ENCODE data around the gene C3AR1. TPM values are rescaled to one million over a fixed set of nuclear protein-coding genes. Genes with fewer than 3 reads are reported as not detected.

The C3AR1 gene
- total RNA-seq, 1 donor from 2014 or later: 0.56 TPM

- Mint-ChIP-seq H3K4me1 (peaks cover 6% of the 10 kb centered on the region), H3K27ac (no peak overlapping the region), H3K36me3 (ENCODE audit: low read depth) (peaks cover 64% of the 10 kb centered on the region), H3K4me3 (no peak overlapping the region), H3K27me3 (no peaks in the 10 kb centered on the region), H3K9me3 (no peaks in the 10 kb centered on the region)
- intact Hi-C loops (cut with micrococcal nuclease): no loop called here
- DNase-seq: no peak
Measured at GRCh38 chr12:8048906-8049305, 17.3 kb downstream of the C3AR1 start.

DNA sequence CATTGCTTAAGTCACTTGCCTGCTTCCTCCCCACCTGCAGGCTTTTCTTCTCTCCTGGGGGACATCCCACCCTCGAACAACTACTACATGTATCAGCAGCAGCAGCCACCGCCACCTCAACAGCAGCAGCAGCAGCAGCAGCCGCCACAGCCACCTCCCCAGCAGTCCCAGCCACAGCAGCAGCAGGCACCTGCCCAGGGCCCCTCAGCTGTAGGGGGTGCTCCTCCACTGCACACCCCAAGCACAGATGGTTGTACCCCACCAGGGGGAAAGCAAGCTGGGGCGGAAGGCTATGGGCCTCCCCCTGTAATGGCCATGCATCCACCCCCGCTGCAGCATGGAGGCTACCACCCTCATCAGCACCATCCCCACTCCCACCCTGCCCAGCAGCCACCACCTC lies 18.3 kb downstream of the C3AR1 start:
- Mint-ChIP-seq H3K27ac (no peak overlapping the region), H3K27me3 (no peaks in the 10 kb centered on the region), H3K9me3 (no peaks in the 10 kb centered on the region), H3K4me3 (no peak overlapping the region), H3K36me3 (ENCODE audit: low read depth) (peaks cover 65% of the 10 kb centered on the region), H3K4me1 (peaks cover 6% of the 10 kb centered on the region)
- intact Hi-C loops (cut with micrococcal nuclease): no loop called here
- DNase-seq: no peak

GRCh38 chr12:8045952-8046944 lies 19.9 kb downstream of the C3AR1 start:
- Mint-ChIP-seq H3K4me3 (no peak overlapping the region), H3K4me1 (peaks cover 6% of the 10 kb centered on the region), H3K27me3 (no peaks in the 10 kb centered on the region), H3K27ac (no peak overlapping the region), H3K36me3 (ENCODE audit: low read depth) (peaks cover 64% of the 10 kb centered on the region), H3K9me3 (no peaks in the 10 kb centered on the region)
- intact Hi-C loops (cut with micrococcal nuclease): loop anchor here (1.0 kb wide), 2 partner anchors 32 to 36 kb away; partner anchors contain the start of gene NECAP1
- peak; percentile 93 for DNase-seq

- Mint-ChIP-seq H3K9me3 (no peaks in the 10 kb centered on the region), H3K4me3 (no peak overlapping the region), H3K27me3 (no peaks in the 10 kb centered on the region), H3K4me1 (peaks cover 32% of the 10 kb centered on the region), H3K36me3 (ENCODE audit: low read depth) (peaks cover 45% of the 10 kb centered on the region), H3K27ac (no peak overlapping the region)
- DNase-seq: no peak
- intact Hi-C loops (cut with micrococcal nuclease): no loop called here
Measured at GRCh38 chr12:8040791-8041190, 25.4 kb downstream of the C3AR1 start.

DNA sequence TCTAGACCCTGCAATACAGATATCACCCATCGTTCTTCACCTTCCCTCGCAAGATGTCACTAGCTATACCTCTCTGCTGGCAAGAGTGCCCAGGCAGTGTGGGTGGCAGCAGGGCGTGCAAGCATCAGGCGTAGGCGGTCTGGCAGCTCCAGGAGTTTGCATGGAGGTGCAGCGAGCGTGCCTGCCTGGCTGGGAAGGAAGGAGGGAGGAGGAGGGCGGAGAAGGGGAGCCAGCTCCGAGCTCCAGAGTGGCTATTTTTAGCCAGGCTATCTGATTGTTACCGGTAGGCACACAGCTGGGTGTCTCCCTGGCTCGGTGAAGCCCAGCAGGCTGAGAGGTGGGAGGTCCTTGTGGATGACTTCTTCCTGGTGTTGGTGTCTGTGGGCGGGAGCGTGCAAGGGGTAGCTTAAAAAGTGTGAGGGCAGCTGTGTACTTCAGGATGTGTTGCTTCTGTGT lies 27.5 kb downstream of the C3AR1 start:
- no peaks in the 10 kb centered on the region for H3K9me3 Mint-ChIP-seq
- H3K27ac Mint-ChIP-seq: peak overlapping the region; percentile 1
- intact Hi-C loops (cut with micrococcal nuclease): no loop called here
- H3K27me3 Mint-ChIP-seq: no peaks in the 10 kb centered on the region
- peak overlapping the region; percentile 43 for H3K4me3 Mint-ChIP-seq
- peaks cover 50% of the 10 kb centered on the region for H3K4me1 Mint-ChIP-seq
- DNase-seq: peak; percentile 78
- H3K36me3 Mint-ChIP-seq (ENCODE audit: low read depth): peaks cover 33% of the 10 kb centered on the region

DNA sequence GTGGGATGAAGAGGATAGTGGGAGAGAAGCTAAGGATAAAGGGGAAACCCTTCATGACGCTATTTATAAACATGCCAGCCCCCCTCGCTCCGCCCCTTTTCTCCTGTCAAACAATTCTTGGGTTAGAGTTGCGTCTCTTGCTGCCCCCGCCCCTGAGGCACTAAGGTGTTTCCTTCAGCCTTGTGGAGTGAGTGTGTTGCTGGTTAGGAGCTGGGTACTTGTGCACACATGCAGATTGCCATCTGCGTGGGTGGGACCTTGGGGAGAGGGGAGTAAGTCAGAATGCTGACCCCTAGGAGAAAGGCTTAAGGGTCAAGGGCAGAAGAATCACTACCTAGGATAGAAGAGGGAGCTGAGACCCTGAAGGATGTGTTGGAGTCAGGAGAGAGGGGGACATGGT lies 28.2 kb downstream of the C3AR1 start:
- no peak overlapping the region for H3K27ac Mint-ChIP-seq
- no peaks in the 10 kb centered on the region for H3K9me3 Mint-ChIP-seq
- H3K4me1 Mint-ChIP-seq: peaks cover 56% of the 10 kb centered on the region
- no peaks in the 10 kb centered on the region for H3K27me3 Mint-ChIP-seq
- H3K4me3 Mint-ChIP-seq: peak overlapping the region; percentile 43
- DNase-seq: no peak
- intact Hi-C loops (cut with micrococcal nuclease): no loop called here
- peaks cover 28% of the 10 kb centered on the region for H3K36me3 Mint-ChIP-seq (ENCODE audit: low read depth)

DNA sequence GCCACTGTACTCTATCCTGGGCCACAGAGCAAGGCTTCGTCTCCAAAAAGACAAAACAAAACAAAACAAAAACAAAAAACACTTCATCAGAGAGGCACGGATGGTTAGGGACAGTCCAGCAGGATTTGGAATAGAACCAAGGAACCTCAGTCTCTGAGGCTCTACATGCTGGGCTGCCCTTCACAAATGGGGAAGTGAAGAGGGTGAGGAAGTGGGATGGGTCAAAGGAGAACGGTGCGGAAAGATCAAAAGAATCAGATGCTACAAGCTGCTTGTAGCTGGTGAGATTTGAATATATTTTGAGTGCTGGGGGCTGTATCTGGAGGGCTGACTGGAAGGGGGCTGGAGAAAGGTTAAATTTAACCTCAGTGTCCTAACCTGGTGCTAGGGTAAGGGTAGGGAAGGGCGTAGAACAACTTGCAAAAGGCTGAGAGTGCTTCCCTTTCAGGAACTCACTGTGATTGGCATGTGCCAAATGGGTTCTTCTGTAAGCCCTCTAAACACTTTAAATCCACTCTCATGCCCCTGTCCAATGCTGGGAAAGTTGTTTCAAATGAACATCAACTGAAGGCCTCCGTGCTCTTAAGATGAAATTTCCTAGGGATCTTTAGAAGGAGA lies 29.0 kb downstream of the C3AR1 start:
- intact Hi-C loops (cut with micrococcal nuclease): no loop called here
- peak overlapping the region; percentile 25 for H3K4me3 Mint-ChIP-seq
- H3K36me3 Mint-ChIP-seq (ENCODE audit: low read depth): peaks cover 22% of the 10 kb centered on the region
- no peaks in the 10 kb centered on the region for H3K9me3 Mint-ChIP-seq
- no peak for DNase-seq
- H3K27ac Mint-ChIP-seq: peak overlapping the region; percentile 4
- no peaks in the 10 kb centered on the region for H3K27me3 Mint-ChIP-seq
- peaks cover 57% of the 10 kb centered on the region for H3K4me1 Mint-ChIP-seq

GRCh38 chr12:8036346-8036745 lies 29.8 kb downstream of the C3AR1 start:
- Mint-ChIP-seq H3K9me3 (no peaks in the 10 kb centered on the region), H3K4me1 (peaks cover 61% of the 10 kb centered on the region), H3K27me3 (no peaks in the 10 kb centered on the region), H3K4me3 (no peak overlapping the region), H3K36me3 (ENCODE audit: low read depth) (peaks cover 20% of the 10 kb centered on the region), H3K27ac (no peak overlapping the region)
- intact Hi-C loops (cut with micrococcal nuclease): no loop called here
- DNase-seq: no peak

DNA sequence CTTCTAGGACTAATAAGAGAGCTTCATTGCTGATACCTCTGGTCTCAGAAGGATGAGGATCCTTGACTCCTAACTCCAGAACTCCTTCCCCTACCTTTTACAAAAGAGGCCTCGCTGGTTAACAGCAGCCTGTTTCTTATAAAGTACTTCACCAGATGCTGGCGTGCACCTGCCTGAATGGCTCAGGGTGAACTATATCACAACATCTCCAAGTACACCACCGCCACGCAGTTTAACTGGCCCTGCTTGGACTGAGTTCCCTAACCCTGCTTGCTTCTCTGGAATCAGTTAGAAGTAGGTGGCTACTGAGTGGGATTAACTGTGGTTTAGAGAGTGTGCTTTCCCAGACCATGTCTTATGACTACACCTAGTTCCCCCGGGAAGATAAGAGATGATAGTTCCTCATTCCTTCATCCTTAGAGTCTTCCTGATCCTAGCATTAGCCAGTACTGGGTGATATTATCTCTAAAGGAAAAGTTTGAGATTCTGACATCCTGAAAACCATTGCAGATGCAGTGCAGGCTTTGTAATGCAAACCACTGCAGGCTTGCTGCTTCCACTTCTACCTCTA lies 30.6 kb downstream of the C3AR1 start:
- H3K27ac Mint-ChIP-seq: no peak overlapping the region
- intact Hi-C loops (cut with micrococcal nuclease): no loop called here
- peaks cover 15% of the 10 kb centered on the region for H3K36me3 Mint-ChIP-seq (ENCODE audit: low read depth)
- no peak overlapping the region for H3K4me3 Mint-ChIP-seq
- no peaks in the 10 kb centered on the region for H3K9me3 Mint-ChIP-seq
- no peak for DNase-seq
- peaks cover 61% of the 10 kb centered on the region for H3K4me1 Mint-ChIP-seq
- no peaks in the 10 kb centered on the region for H3K27me3 Mint-ChIP-seq

GRCh38 chr12:8034802-8035201 lies 31.4 kb downstream of the C3AR1 start:
- Mint-ChIP-seq H3K36me3 (ENCODE audit: low read depth) (peaks cover 12% of the 10 kb centered on the region), H3K4me1 (peaks cover 61% of the 10 kb centered on the region), H3K27me3 (no peaks in the 10 kb centered on the region), H3K4me3 (peak overlapping the region; percentile 88), H3K9me3 (no peaks in the 10 kb centered on the region), H3K27ac (peak overlapping the region; percentile 46)
- intact Hi-C loops (cut with micrococcal nuclease): no loop called here
- DNase-seq: no peak

DNA sequence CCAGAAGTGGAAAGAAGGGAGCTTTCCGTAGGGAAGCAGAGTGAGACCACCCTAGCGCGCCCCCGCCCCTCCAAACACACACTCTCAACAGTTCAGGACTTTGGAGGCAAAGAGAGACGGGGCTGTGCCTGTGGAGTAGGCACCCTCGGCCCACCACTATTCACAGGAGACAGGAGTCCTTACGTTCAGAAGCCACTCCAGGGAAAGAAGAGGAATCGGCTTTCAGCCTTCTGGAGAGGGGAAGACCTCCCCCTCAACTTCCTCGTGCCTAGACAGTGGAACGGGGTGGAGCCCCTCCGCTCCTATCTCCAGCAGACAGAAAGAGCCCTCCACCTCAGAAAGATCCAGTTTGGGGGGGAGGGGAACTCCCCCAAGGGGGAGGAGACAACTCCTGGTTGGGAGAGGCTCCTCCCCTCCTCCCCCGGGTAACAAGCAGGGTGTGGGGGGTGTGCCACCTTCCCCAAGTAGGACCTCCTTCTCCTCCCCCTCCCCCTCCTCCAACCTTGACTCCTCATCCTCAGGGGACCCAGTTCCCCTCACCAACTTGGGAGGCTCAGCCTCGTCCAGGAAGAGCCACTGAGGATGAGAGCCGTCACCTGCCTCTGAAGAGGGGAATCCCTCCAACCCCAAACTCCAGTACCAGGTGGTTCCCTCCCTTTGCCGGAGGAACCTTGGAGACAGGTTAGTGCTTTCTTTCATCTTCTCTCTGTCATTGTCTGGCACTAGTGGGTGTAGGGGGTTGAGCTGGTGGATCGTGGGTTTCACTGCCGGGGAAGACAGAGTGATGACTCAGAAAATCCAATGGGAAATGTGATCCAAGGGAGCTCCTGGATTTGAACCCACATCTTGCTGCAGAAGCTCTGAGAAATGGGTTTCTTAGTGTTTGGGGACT lies 32.8 kb downstream of the C3AR1 start:
- intact Hi-C loops (cut with micrococcal nuclease): no loop called here
- peaks cover 53% of the 10 kb centered on the region for H3K4me1 Mint-ChIP-seq
- peak overlapping the region; percentile 88 for H3K4me3 Mint-ChIP-seq
- peak; percentile 82 for DNase-seq
- no peaks in the 10 kb centered on the region for H3K9me3 Mint-ChIP-seq
- H3K27ac Mint-ChIP-seq: peak overlapping the region; percentile 81
- H3K27me3 Mint-ChIP-seq: no peaks in the 10 kb centered on the region
- H3K36me3 Mint-ChIP-seq (ENCODE audit: low read depth): peaks cover 10% of the 10 kb centered on the region

- peak within 1 kb of the TSS; percentile 88 for H3K4me3 Mint-ChIP-seq
- peak within 1 kb of the TSS; percentile 85 for H3K27ac Mint-ChIP-seq
- intact Hi-C loops (cut with micrococcal nuclease): loop anchor here (1.0 kb wide), 1 partner anchor 50 kb away; the partner anchor contains the start of gene NECAP1
- peaks cover 49% of the 10 kb centered on the region for H3K4me1 Mint-ChIP-seq
- no peaks in the 10 kb centered on the region for H3K27me3 Mint-ChIP-seq
- peaks cover 10% of the 10 kb centered on the region for H3K36me3 Mint-ChIP-seq (ENCODE audit: low read depth)
- H3K9me3 Mint-ChIP-seq: no peaks in the 10 kb centered on the region
- peak; percentile 93 for DNase-seq
Measured at GRCh38 chr12:8032242-8033152, 33.7 kb downstream of the C3AR1 start, which contains the start of gene FOXJ2. Gene FOXJ2 (plus strand): TSS chr12:8032716. CDS start chr12:8039833, 7,117 bp downstream.

Data from activated CD4-positive, alpha-beta T cell treated with anti-CD3 and anti-CD28 coated beads, Interleukin-2, amount 10 ng/mL, durations not matched to agents 24 days and 14 days (primary cell).